Measurements from ENCODE around the gene FITM1. TPM values are rescaled to one million over a fixed set of nuclear protein-coding genes. Genes with fewer than 3 reads are reported as not detected.

Gene FITM1
- total RNA-seq, 1 experiment from 2014 or later = 0.46 TPM

DNA sequence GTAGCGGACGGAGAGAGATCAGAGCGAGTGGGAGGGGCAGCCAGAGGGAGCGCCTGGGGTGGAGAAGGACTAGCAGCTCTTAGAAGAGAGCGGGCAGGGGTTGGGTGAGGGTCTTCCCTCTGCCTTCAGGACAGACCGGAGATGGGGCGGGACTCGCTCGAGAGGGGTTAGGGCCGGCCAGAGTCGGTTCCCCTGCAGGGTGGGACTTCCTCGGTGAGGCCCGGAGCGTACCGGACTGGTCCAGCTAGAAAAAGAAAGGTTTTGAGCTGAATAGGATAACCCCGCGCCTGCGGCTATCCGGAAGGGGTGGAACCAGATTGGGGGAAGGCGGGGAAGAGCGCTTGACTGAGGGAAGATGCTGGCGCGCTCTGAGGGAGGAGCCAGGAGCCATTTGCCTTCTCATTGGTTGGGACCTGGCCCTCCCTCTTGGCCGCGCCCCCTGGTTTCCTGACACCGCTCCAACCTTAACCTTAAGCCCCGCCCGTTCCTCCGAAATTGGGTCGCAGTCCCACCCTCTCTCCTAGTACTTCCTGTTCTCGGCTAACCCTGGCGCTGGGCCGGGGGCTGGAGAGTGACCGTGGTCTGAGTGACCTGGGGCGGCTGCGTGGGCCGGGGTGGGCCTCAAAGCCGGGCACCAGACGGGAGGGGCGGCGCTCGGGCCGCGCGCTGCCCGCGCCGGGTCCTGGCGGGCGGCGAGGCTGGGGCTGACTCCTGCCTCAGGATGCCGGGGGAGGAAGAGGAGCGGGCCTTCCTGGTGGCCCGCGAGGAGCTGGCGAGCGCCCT is 16.7 kb downstream of the FITM1 start, which contains the start of gene RNF31:
TSS of gene RNF31 (plus strand) at position 521 of the 783 bp plus-strand sequence. CDS start at position 722, 201 bp downstream.
- TF ChIP-seq POLR2AphosphoS5 (IDR thresholded peaks at IDR 0.05; ENCODE audit: low read depth, low read length) (peak; percentile 50; the same call in 1 of the 2 replicates), TCF7L2 (IDR thresholded peaks at IDR 0.05; ENCODE audit: low read depth, low read length) (no peak), SIN3A (IDR thresholded peaks at IDR 0.05; ENCODE audit: borderline replicate concordance, insufficient read depth, low read depth, low read length) (no peak)
- TF ChIP-seq, protein P1, sequence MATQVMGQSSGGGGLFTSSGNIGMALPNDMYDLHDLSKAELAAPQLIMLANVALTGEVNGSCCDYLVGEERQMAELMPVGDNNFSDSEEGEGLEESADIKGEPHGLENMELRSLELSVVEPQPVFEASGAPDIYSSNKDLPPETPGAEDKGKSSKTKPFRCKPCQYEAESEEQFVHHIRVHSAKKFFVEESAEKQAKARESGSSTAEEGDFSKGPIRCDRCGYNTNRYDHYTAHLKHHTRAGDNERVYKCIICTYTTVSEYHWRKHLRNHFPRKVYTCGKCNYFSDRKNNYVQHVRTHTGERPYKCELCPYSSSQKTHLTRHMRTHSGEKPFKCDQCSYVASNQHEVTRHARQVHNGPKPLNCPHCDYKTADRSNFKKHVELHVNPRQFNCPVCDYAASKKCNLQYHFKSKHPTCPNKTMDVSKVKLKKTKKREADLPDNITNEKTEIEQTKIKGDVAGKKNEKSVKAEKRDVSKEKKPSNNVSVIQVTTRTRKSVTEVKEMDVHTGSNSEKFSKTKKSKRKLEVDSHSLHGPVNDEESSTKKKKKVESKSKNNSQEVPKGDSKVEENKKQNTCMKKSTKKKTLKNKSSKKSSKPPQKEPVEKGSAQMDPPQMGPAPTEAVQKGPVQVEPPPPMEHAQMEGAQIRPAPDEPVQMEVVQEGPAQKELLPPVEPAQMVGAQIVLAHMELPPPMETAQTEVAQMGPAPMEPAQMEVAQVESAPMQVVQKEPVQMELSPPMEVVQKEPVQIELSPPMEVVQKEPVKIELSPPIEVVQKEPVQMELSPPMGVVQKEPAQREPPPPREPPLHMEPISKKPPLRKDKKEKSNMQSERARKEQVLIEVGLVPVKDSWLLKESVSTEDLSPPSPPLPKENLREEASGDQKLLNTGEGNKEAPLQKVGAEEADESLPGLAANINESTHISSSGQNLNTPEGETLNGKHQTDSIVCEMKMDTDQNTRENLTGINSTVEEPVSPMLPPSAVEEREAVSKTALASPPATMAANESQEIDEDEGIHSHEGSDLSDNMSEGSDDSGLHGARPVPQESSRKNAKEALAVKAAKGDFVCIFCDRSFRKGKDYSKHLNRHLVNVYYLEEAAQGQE (IDR thresholded peaks at IDR 0.05; ENCODE audit: insufficient read depth in 1 of 2, low read depth in 2 of 2, low read length in 1 of 2) = no peak
- TF ChIP-seq, protein P2, sequence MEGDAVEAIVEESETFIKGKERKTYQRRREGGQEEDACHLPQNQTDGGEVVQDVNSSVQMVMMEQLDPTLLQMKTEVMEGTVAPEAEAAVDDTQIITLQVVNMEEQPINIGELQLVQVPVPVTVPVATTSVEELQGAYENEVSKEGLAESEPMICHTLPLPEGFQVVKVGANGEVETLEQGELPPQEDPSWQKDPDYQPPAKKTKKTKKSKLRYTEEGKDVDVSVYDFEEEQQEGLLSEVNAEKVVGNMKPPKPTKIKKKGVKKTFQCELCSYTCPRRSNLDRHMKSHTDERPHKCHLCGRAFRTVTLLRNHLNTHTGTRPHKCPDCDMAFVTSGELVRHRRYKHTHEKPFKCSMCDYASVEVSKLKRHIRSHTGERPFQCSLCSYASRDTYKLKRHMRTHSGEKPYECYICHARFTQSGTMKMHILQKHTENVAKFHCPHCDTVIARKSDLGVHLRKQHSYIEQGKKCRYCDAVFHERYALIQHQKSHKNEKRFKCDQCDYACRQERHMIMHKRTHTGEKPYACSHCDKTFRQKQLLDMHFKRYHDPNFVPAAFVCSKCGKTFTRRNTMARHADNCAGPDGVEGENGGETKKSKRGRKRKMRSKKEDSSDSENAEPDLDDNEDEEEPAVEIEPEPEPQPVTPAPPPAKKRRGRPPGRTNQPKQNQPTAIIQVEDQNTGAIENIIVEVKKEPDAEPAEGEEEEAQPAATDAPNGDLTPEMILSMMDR (IDR thresholded peaks at IDR 0.05) = no peak
- Histone ChIP-seq H3K9me3 (ENCODE audit: control insufficient read depth, insufficient read depth, low read depth, low read length) (no peaks in the 10 kb centered on the region), H3K36me3 (ENCODE audit: control insufficient read depth, insufficient read depth, low read length) (peaks cover 3% of the 10 kb centered on the region), H3K27me3 (ENCODE audit: control insufficient read depth, insufficient read depth, low read length) (no peaks in the 10 kb centered on the region), H3K4me3 (ENCODE audit: low read depth in 2 of 2, low read length in 2 of 2) (peak within 1 kb of the TSS; percentile 87 to 96), H3K4me1 (ENCODE audit: control insufficient read depth, insufficient read depth, low read length) (peaks cover 6% of the 10 kb centered on the region; the same call in 1 of the 2 replicates), H3K27ac (ENCODE audit: low read length) (peak within 1 kb of the TSS; percentile 94)
- ChIA-PET POLR2A (interaction anchor here (0.9 to 1.0 kb wide), 2 partner anchors 10 to 33 kb away, joined by 3 to 5 read pairs; partner anchors contain the start of genes DCAF11 and NRL), CTCF (interaction anchor here (1.4 kb wide), 1 partner anchor 38 kb away, joined by 3 read pairs; no protein-coding TSS in a partner anchor)
- peak; percentile 93 for ATAC-seq
- peak; percentile 81 for DNase-seq (ENCODE audit: low read depth, low spot score)
- in situ Hi-C loops (cut with HindIII; ENCODE audit: low pct_unique_long_range_greater_than_20kb, low sequenced_read_pairs) = no loop called here
- BruUV-seq (replicated peaks) = no TSS peak
- intact Hi-C loops (cut with micrococcal nuclease; ENCODE audit: unreplicated experiment) = no loop called here

DNA sequence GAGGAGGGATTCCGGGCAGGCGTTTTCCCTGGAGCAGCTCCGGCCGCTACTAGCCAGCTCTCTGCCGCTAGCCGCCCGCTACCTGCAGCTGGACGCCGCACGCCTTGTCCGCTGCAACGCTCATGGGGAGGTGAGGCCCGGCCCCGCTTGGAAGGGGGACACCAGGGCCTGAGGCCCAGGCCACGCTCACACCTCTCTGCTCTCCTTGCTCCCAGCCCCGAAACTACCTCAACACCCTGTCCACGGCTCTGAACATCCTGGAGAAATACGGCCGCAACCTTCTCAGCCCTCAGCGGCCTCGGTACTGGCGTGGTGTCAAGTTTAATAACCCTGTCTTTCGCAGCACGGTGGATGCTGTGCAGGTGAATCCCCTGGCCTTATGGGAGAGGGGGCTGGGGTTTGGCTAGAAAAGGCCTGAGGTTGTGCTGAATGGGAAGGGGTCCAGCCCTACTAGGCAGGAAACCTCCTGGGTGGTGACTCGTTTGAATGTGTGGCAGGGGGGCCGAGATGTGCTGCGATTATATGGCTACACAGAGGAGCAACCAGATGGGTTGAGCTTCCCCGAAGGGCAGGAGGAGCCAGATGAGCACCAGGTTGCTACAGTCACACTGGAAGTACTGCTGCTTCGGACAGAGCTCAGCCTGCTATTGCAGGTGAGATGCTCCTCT is 17.4 kb downstream of the FITM1 start:
- intact Hi-C loops (cut with micrococcal nuclease; ENCODE audit: unreplicated experiment) = no loop called here
- H3K9me3 ChIP-seq (ENCODE audit: control insufficient read depth, insufficient read depth, low read depth, low read length) = no peaks in the 10 kb centered on the region
- ATAC-seq = 0 out of 2 replicates have a peak, but pooled peaks have one; percentile 0
- peak overlapping the region; percentile 87 to 96 for H3K4me3 ChIP-seq (ENCODE audit: low read depth in 2 of 2, low read length in 2 of 2)
- POLR2A ChIA-PET = no interaction called here
- CTCF ChIA-PET = interaction anchor here (1.2 kb wide), 1 partner anchor 284 kb away, joined by 4 read pairs; no protein-coding TSS in a partner anchor
- peaks cover 6% of the 10 kb centered on the region; the same call in 1 of the 2 replicates for H3K4me1 ChIP-seq (ENCODE audit: control insufficient read depth, insufficient read depth, low read length)
- H3K36me3 ChIP-seq (ENCODE audit: control insufficient read depth, insufficient read depth, low read length) = peaks cover 3% of the 10 kb centered on the region
- in situ Hi-C loops (cut with HindIII; ENCODE audit: low pct_unique_long_range_greater_than_20kb, low sequenced_read_pairs) = no loop called here
- peak overlapping the region; percentile 75 for H3K27ac ChIP-seq (ENCODE audit: low read length)
- TF ChIP-seq, protein P2 (IDR thresholded peaks at IDR 0.05) = no peak
- TF ChIP-seq POLR2AphosphoS5 (IDR thresholded peaks at IDR 0.05; ENCODE audit: low read depth, low read length) (no peak), TCF7L2 (IDR thresholded peaks at IDR 0.05; ENCODE audit: low read depth, low read length) (no peak)
- no peak for DNase-seq (ENCODE audit: low read depth, low spot score)
- no peaks in the 10 kb centered on the region for H3K27me3 ChIP-seq (ENCODE audit: control insufficient read depth, insufficient read depth, low read length)
- BruUV-seq (replicated peaks) = TSS peak; percentile 66

Data from Panc1 (cell line).